Nephron (organoid): ENCODE results near the gene RYR3.
"Not testable (repeated sequence)": the region's sequence is repeated elsewhere in the genome, so short reads cannot be mapped to it uniquely, and the experiment has no call there.

ENCODE experiments used
- H3K27ac Mint-ChIP-seq, 3 experiments: 2 replicates each; pipeline ENCODE4 v1.8.0; 2020; ENCODE audit warnings: mixed read lengths in 3 of 3, mild to moderate bottlenecking in 2 of 3, moderate library complexity in 1 of 3
- H3K27me3 Mint-ChIP-seq: 2 replicates; pipeline ENCODE4 v1.8.0; 2021; ENCODE audit warnings: low read depth, mild to moderate bottlenecking, moderate library complexity, mixed read lengths
- H3K36me3 Mint-ChIP-seq: 2 replicates; pipeline ENCODE4 v1.8.0; 2020; ENCODE audit warnings: low read depth, mixed read lengths
- H3K4me1 Mint-ChIP-seq: 2 replicates; pipeline ENCODE4 v1.8.0; 2020; ENCODE audit warnings: mixed read lengths
- H3K4me3 Mint-ChIP-seq, 3 experiments: 2 replicates each; pipeline ENCODE4 v1.8.0; 2020; ENCODE audit warnings: mild to moderate bottlenecking in 3 of 3, mixed read lengths in 3 of 3, moderate library complexity in 2 of 3
- H3K9me3 Mint-ChIP-seq: 2 replicates; pipeline ENCODE4 v1.8.0; 2020; ENCODE audit warnings: mixed read lengths
- TF ChIP-seq, protein P1 (sequence below), 3 experiments: fragments of 200-600 bp; sonication (generic); IDR thresholded peaks; one replicate each; pipeline ENCODE4 v1.5.0; 2021; ENCODE audit warnings: antibody characterized with exemption in 3 of 3; ENCODE audit not compliant: unreplicated experiment in 3 of 3

Gene RYR3

GRCh38 chr15:33580526-33580925 is 269.8 kb downstream of the RYR3 start:
- Mint-ChIP-seq H3K4me3 (no peak overlapping the region), H3K4me1 (peaks cover 5% of the 10 kb centered on the region), H3K36me3 (no peaks in the 10 kb centered on the region), H3K9me3 (peaks cover 3% of the 10 kb centered on the region), H3K27me3 (no peaks in the 10 kb centered on the region), H3K27ac (no peak overlapping the region)
- TF ChIP-seq, protein P1, sequence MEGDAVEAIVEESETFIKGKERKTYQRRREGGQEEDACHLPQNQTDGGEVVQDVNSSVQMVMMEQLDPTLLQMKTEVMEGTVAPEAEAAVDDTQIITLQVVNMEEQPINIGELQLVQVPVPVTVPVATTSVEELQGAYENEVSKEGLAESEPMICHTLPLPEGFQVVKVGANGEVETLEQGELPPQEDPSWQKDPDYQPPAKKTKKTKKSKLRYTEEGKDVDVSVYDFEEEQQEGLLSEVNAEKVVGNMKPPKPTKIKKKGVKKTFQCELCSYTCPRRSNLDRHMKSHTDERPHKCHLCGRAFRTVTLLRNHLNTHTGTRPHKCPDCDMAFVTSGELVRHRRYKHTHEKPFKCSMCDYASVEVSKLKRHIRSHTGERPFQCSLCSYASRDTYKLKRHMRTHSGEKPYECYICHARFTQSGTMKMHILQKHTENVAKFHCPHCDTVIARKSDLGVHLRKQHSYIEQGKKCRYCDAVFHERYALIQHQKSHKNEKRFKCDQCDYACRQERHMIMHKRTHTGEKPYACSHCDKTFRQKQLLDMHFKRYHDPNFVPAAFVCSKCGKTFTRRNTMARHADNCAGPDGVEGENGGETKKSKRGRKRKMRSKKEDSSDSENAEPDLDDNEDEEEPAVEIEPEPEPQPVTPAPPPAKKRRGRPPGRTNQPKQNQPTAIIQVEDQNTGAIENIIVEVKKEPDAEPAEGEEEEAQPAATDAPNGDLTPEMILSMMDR (IDR thresholded peaks at IDR 0.05; ENCODE audit: unreplicated experiment in 3 of 3): no peak

- no peaks in the 10 kb centered on the region for H3K27me3 Mint-ChIP-seq
- H3K4me3 Mint-ChIP-seq: no peak overlapping the region
- H3K27ac Mint-ChIP-seq: no peak overlapping the region
- H3K36me3 Mint-ChIP-seq: no peaks in the 10 kb centered on the region
- H3K4me1 Mint-ChIP-seq: peaks cover 5% of the 10 kb centered on the region
- TF ChIP-seq, protein P1 (IDR thresholded peaks at IDR 0.05; ENCODE audit: unreplicated experiment in 3 of 3): no peak
- peaks cover 2% of the 10 kb centered on the region for H3K9me3 Mint-ChIP-seq
Measured at GRCh38 chr15:33581032-33581431, 270.3 kb downstream of the RYR3 start.

- TF ChIP-seq, protein P1 (IDR thresholded peaks at IDR 0.05; ENCODE audit: unreplicated experiment in 3 of 3): no peak
- H3K27ac Mint-ChIP-seq: no peak overlapping the region
- no peaks in the 10 kb centered on the region for H3K27me3 Mint-ChIP-seq
- no peak overlapping the region for H3K4me3 Mint-ChIP-seq
- H3K9me3 Mint-ChIP-seq: no peaks in the 10 kb centered on the region
- no peaks in the 10 kb centered on the region for H3K36me3 Mint-ChIP-seq
- H3K4me1 Mint-ChIP-seq: peaks cover 5% of the 10 kb centered on the region
Measured at GRCh38 chr15:33584797-33585196, 274.0 kb downstream of the RYR3 start.

- H3K36me3 Mint-ChIP-seq: no peaks in the 10 kb centered on the region
- no peak overlapping the region for H3K4me3 Mint-ChIP-seq
- TF ChIP-seq, protein P1 (IDR thresholded peaks at IDR 0.05; ENCODE audit: unreplicated experiment in 3 of 3): no peak
- H3K4me1 Mint-ChIP-seq: peaks cover 5% of the 10 kb centered on the region
- H3K27me3 Mint-ChIP-seq: no peaks in the 10 kb centered on the region
- no peak overlapping the region for H3K27ac Mint-ChIP-seq
- no peaks in the 10 kb centered on the region for H3K9me3 Mint-ChIP-seq
Measured at GRCh38 chr15:33586786-33587697, 276.3 kb downstream of the RYR3 start.

GRCh38 chr15:33587773-33588172 is 277.0 kb downstream of the RYR3 start:
- TF ChIP-seq, protein P1 (IDR thresholded peaks at IDR 0.05; ENCODE audit: unreplicated experiment in 3 of 3): no peak
- no peak overlapping the region for H3K4me3 Mint-ChIP-seq
- H3K36me3 Mint-ChIP-seq: no peaks in the 10 kb centered on the region
- H3K9me3 Mint-ChIP-seq: peaks cover 2% of the 10 kb centered on the region
- H3K27ac Mint-ChIP-seq: no peak overlapping the region
- H3K27me3 Mint-ChIP-seq: no peaks in the 10 kb centered on the region
- H3K4me1 Mint-ChIP-seq: peaks cover 5% of the 10 kb centered on the region

DNA sequence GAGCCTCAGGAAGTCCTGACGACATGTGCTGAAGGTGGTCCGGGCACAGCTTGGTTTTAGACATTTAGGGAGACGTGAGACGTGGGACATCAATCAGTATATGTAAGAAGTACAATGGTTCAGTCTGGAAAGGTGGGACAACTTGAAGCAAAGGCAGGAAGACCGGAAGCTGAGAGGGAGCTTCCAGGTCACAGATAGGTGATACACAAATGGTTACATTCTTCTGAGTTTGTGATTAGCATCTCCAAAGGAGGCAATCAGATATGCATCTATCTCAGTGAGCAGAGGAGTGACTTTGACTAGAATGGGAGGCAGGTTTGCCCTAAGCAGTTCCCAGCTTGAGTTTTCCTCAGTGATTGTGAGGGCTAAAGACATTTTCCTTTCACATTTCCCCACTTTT is 282.1 kb downstream of the RYR3 start:
- Mint-ChIP-seq H3K27ac (no peak overlapping the region), H3K27me3 (no peaks in the 10 kb centered on the region), H3K9me3 (peaks cover 5% of the 10 kb centered on the region), H3K4me3 (no peak overlapping the region), H3K36me3 (no peaks in the 10 kb centered on the region), H3K4me1 (no peaks in the 10 kb centered on the region)
- TF ChIP-seq, protein P1 (IDR thresholded peaks at IDR 0.05; ENCODE audit: unreplicated experiment in 3 of 3): no peak

DNA sequence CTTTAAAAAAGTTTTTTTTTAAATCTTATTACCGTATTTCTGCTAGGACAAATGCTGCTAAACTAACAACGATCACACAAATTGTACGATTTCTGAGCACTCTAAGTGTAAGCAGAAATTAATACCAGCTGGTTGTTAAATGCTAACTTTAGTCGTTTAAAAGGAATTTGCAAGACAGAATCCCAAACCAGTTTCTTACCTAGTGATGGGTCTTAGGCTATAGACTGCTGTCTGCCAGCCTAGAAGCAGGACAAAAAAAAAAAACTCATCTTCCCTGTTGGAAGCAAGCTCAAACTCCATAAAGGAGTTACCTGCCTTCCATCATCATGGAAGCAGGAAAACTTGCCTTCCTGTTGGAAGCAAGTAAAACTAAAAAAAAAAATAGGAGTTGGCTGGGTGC is 287.6 kb downstream of the RYR3 start:
- not testable (repeated sequence) for H3K4me1 Mint-ChIP-seq, H3K4me3 Mint-ChIP-seq, H3K27ac Mint-ChIP-seq, H3K27me3 Mint-ChIP-seq, H3K9me3 Mint-ChIP-seq, H3K36me3 Mint-ChIP-seq
